Glomerular endothelial cell (primary cell): ENCODE measurements around the gene OTOP3. TPM values are rescaled to one million over a fixed set of nuclear protein-coding genes. Genes with fewer than 3 reads are reported as not detected.

Experiments used
- DNase-seq: peaks from one replicate; pipeline ENCODE4 v3.0.0-alpha.2; 2011; ENCODE audit warnings: low read depth, low spot score; ENCODE audit errors: extremely low read depth
- total RNA-seq: library from RNA; depleted of rRNA; stranded (reverse); fragments of >200 nt; gene quantifications from 2 replicates; pipeline ENCODE4 v1.2.3, GENCODE V29; 2015

Gene OTOP3
- total RNA-seq, 1 donor from 2014 or later = not detected

DNA sequence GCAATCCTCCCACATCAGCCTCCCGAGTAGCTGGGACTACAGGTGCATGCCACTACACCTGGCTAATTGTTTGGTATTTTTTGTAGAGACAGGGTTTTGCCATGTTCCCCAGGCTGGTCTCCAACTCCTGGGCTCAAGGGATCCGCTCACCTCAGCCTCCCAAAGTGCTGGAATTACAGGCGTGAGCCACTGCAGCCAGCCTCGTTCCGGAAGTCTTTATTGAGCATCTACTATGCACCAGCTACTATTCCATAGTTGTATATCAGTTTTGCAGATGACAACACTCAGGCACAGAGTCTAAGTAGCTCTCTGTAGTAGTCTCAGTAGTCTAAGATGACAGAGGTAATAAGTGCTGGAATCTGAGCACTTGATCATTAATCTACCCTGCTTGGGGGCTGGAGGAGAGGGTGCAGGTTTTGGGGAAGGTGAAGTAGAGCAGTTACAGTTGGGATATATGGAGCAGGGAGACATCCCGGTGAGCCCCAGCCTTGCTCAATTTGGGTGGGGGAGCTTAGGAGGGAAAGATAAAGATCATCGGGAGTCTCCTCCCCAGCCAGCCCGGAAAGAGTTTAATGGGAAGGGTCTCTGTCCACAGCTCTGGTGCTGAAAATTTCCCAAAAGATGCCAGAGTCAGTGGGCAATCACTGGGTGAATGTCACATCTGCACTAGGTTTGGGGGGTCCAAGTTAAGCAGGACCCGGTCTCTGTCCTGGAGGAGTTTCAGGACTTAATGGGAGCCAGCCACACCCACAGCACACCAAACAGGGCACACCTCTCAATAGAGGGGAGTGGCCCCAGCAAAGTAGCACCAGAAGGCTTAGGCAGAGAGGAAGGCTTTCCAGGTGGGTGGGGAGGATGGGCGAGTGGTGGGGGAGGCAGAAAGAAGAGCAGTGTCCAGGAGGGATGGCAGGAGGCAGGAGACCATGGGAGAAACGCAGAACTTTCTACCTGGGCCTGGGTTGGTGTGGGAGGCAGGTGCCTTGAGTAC, 1.7 kb downstream of the OTOP3 start:
- no peak for DNase-seq

- no peak for DNase-seq
Observed at GRCh38 chr17:74938194-74938950, 2.7 kb downstream of the OTOP3 start.

DNA sequence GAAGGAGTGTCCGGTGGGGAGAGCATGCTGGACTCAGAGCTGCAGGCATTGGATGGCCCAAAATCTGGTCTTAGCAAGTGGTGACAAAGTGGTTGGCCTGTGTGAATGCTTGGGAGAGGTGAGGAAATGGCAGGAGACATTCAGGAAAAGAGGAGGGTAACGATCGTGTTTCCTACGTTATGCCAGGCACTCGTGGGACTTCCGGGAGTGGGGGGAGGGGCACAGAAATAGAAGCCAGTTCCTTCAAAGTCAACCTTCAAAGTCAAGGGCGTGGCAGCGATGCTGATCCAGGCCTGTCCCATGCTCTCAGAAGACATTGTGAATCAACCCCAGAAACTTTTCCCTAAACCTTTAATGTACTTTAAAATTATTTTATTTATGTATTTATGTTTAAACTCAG, 3.8 kb downstream of the OTOP3 start:
- no peak for DNase-seq

GRCh38 chr17:74941128-74941725, 5.5 kb downstream of the OTOP3 start:
- no peak for DNase-seq

- DNase-seq = no peak
Observed at GRCh38 chr17:74943808-74944522, 8.3 kb downstream of the OTOP3 start.

DNA sequence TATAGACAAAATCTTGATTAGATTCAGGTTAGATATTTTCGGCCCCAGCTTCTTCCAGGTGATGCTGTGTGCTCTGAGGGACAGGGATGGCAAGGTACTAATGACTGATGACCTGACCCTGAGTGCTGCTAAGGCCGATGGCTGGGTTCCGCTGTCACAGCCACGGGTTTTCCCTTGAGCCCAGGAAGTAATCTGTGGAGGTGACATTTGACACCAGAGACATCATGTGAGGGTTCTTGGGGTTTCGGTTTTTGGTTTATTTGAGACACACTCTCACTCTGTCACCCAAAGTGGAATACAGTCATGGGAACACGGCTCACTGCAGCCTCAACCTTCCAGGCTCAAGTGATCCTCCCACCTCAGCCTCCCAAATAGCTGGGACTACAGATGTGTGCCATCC, 9.8 kb downstream of the OTOP3 start:
- DNase-seq = no peak

DNA sequence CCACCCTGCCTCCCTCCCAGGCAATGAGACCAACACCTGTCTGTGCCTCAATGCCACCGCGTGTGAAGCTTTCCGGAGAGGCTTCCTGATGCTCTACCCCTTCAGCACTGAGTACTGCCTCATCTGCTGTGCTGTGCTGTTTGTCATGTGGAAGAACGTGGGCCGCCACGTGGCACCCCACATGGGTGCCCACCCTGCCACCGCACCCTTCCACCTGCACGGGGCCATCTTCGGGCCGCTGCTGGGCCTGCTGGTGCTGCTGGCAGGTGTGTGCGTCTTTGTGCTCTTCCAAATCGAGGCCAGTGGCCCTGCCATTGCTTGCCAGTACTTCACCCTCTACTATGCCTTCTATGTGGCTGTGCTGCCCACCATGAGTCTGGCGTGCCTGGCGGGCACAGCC, 10.9 kb downstream of the OTOP3 start:
- no peak for DNase-seq

DNA sequence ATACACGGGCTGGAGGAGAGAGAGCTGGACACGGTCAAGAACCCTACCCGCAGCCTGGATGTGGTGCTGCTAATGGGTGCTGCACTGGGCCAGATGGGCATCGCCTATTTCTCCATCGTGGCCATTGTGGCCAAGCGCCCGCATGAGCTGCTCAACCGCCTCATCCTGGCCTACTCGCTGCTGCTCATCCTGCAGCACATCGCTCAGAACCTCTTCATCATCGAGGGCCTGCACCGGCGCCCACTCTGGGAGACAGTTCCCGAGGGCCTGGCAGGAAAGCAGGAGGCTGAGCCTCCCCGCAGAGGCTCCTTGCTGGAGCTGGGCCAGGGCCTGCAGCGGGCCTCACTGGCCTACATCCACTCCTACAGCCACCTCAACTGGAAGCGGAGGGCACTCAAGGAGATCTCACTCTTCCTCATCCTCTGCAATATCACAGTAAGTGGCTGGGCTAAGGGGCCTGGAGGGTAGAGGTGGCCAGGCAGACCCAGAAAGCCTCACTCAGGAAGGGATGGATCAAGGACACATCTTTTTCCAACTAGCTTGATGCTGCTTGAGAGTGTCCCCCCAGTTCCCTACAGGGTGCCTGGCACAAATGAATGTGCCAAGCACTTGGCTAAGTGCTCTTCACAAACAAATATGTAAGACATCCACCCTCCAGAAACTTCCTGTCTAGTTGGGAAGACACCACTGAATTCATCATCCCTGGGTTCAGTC, 11.5 kb downstream of the OTOP3 start:
- no peak for DNase-seq

GRCh38 chr17:74949455-74950115, 13.9 kb downstream of the OTOP3 start:
- DNase-seq = no peak

- DNase-seq = no peak
Observed at GRCh38 chr17:74950207-74950606, 14.5 kb downstream of the OTOP3 start.

GRCh38 chr17:74951065-74951464, 15.4 kb downstream of the OTOP3 start:
- no peak for DNase-seq

GRCh38 chr17:74951680-74952421, 16.2 kb downstream of the OTOP3 start:
- no peak for DNase-seq

- no peak for DNase-seq
Observed at GRCh38 chr17:74952431-74953133, 16.9 kb downstream of the OTOP3 start.

- DNase-seq = no peak
Observed at GRCh38 chr17:74953134-74953687, 17.5 kb downstream of the OTOP3 start.

GRCh38 chr17:74954115-74954514, 18.4 kb downstream of the OTOP3 start:
- no peak for DNase-seq

- no peak for DNase-seq
Observed at GRCh38 chr17:74954665-74955421, 19.1 kb downstream of the OTOP3 start.

- DNase-seq = no peak
Observed at GRCh38 chr17:74956093-74956492, 20.4 kb downstream of the OTOP3 start.
